ENCODE measurements around the gene TGM1.
"Not testable (repeated sequence)": the region's sequence is repeated elsewhere in the genome, so short reads cannot be mapped to it uniquely, and the experiment has no call there.

TGM1 gene

DNA sequence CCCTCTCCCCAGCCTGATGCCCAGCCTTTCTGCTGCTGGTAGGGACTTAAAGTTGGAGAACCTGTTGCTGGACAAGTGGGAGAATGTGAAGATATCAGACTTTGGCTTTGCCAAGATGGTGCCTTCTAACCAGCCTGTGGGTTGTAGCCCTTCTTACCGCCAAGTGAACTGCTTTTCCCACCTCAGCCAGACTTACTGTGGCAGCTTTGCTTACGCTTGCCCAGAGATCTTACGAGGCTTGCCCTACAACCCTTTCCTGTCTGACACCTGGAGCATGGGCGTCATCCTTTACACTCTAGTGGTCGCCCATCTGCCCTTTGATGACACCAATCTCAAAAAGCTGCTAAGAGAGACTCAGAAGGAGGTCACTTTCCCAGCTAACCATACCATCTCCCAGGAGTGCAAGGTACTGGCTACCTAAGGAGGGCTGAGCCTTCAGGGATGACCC lies 55.8 kb downstream of the TGM1 start:
- DNase-seq (ENCODE audit: low read depth), result no peak

DNA sequence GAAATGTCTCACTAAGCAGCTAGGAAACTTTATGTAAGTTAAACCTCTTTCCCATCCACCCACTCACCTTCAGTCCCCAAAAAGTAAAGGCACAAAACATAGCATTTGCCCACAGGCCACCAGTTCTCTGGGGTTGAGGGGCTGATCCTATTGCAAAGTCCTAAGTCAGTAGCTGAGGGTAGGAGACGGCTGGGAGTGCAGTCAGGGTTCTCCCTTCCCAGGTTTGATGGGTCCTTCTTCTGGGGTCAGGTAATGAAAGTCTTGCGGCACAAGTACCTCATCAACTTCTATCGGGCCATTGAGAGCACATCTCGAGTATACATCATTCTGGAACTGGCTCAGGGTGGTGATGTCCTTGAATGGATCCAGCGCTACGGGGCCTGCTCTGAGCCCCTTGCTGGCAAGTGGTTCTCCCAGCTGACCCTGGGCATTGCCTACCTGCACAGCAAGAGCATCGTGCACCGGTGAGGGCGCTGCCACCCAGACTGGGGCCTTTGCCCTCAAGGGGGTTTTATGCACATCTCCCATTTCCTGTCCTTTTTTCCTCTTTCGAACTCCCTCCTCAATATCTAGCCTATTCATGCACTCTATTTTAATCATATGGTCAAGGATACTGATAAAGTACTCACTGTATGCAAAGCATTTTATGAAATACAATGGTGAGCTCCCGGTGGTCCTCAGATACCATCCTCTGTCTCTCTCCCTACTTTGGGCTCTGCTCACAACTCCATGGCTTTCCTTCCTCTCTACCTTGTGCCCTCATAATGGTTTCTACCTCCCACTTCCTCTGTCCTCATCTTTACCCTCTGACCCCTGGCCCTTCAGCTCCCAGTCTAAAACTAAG lies 56.5 kb downstream of the TGM1 start:
- DNase-seq (ENCODE audit: low read depth), result no peak

DNA sequence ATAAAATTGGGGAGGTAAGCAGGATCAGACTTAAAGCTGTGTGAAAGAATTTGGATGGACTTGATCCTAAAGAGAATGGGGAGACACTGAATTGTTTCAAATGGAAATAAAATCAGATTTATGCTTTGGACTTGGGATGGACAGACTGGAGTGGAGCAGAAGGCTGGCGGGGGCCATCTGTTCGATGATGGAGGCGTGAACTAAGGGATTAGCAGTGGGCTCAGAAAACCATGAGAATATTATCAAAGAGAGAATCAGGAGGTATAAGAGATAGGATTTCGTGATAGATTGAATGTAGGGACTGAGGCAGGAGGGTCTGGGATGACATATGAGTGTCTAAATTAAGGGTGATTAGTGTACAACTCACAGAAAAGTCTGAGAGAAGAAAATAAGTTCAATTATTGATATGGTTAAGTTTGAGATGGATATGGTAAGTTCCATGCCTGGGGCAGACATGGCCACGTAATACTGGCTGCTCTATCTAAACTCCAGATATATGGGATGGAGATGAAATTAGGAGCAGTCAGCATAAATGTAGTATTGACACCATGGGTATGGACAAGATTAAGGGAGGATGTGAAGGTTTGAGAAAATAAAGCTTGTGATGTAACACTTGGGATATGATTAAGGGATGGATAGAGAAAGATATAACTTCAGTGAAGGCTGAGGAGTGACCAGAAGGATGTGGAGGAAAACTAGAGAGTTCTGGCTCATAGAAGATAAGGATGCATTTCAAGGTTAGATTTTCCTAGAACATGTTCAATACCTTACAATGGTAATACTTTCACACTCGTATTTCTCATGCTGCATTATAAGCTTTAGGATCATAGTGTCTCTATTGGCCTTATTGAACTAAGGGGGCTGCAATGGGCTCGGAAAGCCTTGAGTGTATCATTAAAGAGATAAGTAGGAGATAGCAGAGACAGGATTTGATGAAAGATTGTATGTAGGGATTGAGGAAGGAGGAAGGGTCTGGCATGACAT lies 58.5 kb downstream of the TGM1 start:
- DNase-seq (ENCODE audit: low read depth), result no peak

DNA sequence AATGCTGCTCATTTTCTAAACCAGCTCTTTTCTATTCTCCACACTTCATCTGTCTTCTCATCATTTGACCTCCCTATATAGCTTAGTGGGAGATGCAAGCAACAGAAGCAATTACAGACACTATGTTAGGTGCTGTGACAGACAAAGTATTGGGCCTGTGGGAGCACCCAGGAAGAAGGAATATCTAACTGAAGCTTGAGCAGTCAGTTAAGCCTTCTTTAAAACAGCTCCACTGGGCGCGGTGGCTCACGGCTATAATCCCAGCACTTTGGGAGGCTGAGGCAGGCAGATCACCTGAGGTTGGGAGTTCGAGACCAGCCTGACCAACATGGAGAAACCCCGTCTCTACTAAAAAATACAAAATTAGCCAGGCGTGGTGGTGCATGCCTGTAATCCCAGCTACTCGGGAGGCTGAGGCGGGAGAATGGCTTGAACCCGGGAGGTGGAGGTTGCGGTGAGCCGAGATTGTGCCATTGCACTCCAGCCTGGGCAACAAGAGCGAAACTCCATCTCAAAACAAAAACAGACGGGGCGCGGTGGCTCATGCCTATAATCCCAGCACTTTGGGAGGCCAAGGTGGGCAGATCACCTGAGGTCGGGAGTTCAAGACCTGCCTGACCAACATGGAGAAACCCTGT lies 59.6 kb downstream of the TGM1 start:
- DNase-seq (ENCODE audit: low read depth), result not testable (repeated sequence)

DNA sequence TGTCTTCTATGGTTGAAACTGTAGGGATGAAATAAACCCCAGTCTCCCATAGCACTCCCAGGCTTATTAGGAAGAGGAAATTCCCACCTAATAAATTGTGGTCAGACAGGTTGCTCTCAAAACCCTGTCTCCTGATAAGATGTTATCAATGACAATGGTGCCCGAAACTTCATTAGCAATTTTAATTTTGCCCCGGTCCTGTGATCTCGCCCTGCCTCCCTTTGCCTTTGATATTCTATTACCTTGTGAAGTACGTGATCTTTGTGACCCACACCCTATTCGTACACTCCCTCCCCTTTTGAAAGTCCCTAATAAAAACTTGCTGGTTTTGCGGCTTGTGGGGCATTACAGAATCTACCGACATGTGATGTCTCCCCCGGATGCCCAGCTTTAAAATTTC lies 60.4 kb downstream of the TGM1 start:
- DNase-seq (ENCODE audit: low read depth), result not testable (repeated sequence)
